Progenitor cell of endocrine pancreas (in vitro differentiated cells): ENCODE results near the gene BCL2L12. TPM values are rescaled to one million over a fixed set of nuclear protein-coding genes. Genes with fewer than 3 reads are reported as not detected.
"Not testable (repeated sequence)": the region's sequence is repeated elsewhere in the genome, so short reads cannot be mapped to it uniquely, and the experiment has no call there.

Experiments
- DNase-seq: peaks from one replicate; pipeline ENCODE4 v3.0.0; 2021; ENCODE audit warnings: low spot score; ENCODE audit not compliant: unreplicated experiment
- H3K27ac Mint-ChIP-seq: 2 replicates; pipeline ENCODE4 v1.8.0; 2021; ENCODE audit warnings: mild to moderate bottlenecking, moderate library complexity, mixed read lengths
- H3K27me3 Mint-ChIP-seq: 2 replicates; pipeline ENCODE4 v1.8.0; 2021; ENCODE audit warnings: mixed read lengths
- H3K36me3 Mint-ChIP-seq: 2 replicates; pipeline ENCODE4 v1.8.0; 2022; ENCODE audit warnings: mixed read lengths; ENCODE audit not compliant: insufficient read depth
- H3K4me1 Mint-ChIP-seq: 2 replicates; pipeline ENCODE4 v1.8.0; 2021; ENCODE audit warnings: low read depth, mixed read lengths
- H3K4me3 Mint-ChIP-seq: 2 replicates; pipeline ENCODE4 v1.8.0; 2021; ENCODE audit warnings: low read depth, mild to moderate bottlenecking, moderate library complexity, mixed read lengths
- H3K9me3 Mint-ChIP-seq: 2 replicates; pipeline ENCODE4 v1.8.0; 2021; ENCODE audit warnings: low read depth, mixed read lengths
- CTCF ChIP-seq: fragments of 200-600 bp; sonication (generic); IDR thresholded peaks from one replicate; pipeline ENCODE4 v1.5.0; 2021; ENCODE audit warnings: antibody characterized with exemption, mild to moderate bottlenecking; ENCODE audit not compliant: unreplicated experiment
- total RNA-seq: library from RNA; stranded (reverse); gene quantifications from 2 replicates; pipeline ENCODE4 v1.2.1, GENCODE V29; 2021

The BCL2L12 gene
- total RNA-seq, 1 donor from 2014 or later = 59.0 TPM

DNA sequence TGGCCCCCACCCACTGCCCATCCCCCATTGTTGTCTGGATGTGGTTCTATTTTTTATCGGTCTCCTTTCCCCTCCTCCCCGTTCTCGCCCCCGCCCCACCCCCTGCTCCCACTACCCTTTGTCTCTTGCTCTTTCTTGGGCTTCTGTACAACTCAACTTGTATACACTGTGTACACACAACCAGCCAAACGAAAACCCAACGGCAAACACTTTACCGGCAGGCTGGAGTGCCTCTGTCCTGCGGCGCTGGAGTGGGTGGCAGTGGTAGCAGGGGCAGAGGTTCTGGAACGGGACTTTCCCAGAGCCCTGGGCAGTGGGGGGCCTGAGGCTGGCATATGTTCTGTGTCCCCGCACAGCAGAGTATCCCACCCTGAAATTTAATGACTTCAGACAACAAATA, 39.5 kb upstream of the BCL2L12 start:
- Mint-ChIP-seq H3K4me3 (no peak overlapping the region), H3K27ac (peak overlapping the region; percentile 95), H3K4me1 (peaks cover 6% of the 10 kb centered on the region), H3K36me3 (peaks cover 17% of the 10 kb centered on the region), H3K27me3 (no peaks in the 10 kb centered on the region), H3K9me3 (no peaks in the 10 kb centered on the region)
- TF ChIP-seq CTCF = no peak
- DNase-seq = no peak

DNA sequence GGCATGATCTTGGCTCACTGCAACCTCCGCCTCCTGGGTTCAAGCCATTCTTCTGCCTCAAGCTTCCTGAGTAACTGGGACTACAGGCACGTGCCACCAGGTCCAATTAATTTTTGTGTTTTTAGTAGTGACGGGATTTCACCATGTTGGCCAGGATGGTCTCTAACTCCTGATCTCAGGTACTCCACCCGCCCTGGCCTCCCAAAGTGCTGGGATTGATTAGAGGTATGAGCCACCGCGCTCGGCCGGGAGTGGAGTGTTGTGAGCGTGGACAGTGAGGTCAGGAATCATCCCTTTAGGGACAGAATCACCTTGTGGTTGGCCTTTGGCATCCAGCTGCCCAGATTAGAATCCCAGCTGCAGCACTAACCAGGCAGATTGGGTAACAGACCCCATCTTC, 36.1 kb upstream of the BCL2L12 start:
- Mint-ChIP-seq H3K4me1 (peaks cover 6% of the 10 kb centered on the region), H3K36me3 (peaks cover 11% of the 10 kb centered on the region), H3K27me3 (no peaks in the 10 kb centered on the region), H3K9me3 (no peaks in the 10 kb centered on the region), H3K27ac (no peak overlapping the region), H3K4me3 (no peak overlapping the region)
- no peak for DNase-seq
- no peak for TF ChIP-seq CTCF

DNA sequence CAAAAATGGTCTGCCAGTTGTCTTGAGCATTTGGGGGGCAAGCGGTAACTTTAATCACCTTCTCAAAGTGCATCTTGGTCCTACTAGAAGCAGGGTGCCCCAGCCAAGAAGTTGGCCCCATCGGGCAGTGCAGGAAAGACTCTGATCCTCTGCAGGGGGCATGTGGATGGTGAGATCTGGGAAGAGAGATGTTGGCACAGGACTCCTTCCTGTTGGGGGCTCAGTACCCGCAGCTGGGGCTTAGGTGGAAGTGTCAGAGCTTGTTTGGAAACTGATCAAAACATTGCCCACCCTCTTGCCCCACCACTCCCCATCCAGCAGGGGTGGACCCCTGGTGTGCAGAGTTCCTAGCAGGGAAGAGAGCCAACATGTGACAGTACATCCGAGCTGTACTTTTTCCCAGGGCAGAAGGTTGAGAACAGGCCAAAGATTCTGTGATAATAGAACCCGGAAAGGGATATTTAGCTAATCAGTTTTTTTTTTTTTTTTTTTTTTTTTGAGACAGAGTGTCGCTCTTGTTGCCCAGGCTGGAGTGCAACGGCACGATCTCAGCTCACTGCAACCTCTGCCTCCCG, 34.6 kb upstream of the BCL2L12 start:
- H3K4me3 Mint-ChIP-seq = no peak overlapping the region
- DNase-seq = no peak
- peak overlapping the region; percentile 25 for H3K27ac Mint-ChIP-seq
- H3K27me3 Mint-ChIP-seq = peaks cover 8% of the 10 kb centered on the region
- H3K9me3 Mint-ChIP-seq = no peaks in the 10 kb centered on the region
- no peak for TF ChIP-seq CTCF
- H3K4me1 Mint-ChIP-seq = peaks cover 5% of the 10 kb centered on the region
- peaks cover 9% of the 10 kb centered on the region for H3K36me3 Mint-ChIP-seq

DNA sequence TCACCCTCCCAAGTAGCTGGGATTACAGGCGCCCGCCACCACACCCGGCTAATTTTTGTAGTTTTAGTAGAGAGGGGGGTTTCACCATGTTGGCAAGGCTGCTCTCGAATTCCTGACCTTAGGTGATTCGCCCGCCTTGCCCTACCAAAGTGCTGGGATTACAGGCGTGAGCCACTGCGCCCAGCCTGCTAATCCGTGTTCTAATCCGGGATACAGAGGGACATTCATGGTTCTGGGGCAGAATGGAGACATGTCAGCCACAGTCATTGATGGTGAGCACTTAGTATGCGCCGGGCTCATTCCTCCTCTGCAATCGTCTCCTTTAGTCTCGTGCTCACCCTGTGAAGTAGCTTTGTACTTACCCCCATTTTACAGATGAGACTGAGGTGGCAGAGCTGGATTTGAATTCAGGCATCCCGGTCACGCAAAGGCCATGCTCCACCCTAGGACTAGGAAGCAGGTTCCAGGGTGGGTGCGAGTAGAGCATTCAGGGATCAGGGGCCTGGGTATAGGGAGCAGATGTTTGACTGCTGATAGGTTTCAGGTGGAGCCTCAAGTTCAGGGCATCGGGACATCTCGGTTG, 34.0 kb upstream of the BCL2L12 start:
- Mint-ChIP-seq H3K4me1 (peaks cover 3% of the 10 kb centered on the region), H3K9me3 (no peaks in the 10 kb centered on the region), H3K27ac (peak overlapping the region; percentile 73), H3K27me3 (peaks cover 12% of the 10 kb centered on the region), H3K4me3 (no peak overlapping the region), H3K36me3 (peaks cover 7% of the 10 kb centered on the region)
- TF ChIP-seq CTCF = no peak
- no peak for DNase-seq

DNA sequence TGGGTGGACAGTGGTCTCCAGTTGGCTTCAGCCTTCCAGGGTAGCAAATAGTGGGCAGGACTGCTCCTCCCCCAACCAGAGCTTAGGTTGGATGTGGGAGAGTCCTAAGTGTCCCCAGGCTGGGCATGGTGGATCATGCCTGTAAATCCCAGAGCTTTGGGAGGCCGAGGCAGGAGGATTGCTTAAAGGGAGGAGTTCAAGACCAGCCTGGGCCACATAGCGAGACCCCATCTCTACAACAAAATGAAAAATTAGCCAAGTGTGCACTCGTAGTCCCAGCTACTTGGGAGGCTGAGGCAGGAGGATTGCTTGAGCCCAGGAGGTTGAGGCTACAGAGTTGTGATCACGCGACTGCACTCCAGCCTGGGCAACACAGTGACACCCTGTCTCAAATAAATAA, 33.2 kb upstream of the BCL2L12 start:
- DNase-seq = no peak
- Mint-ChIP-seq H3K4me3 (no peak overlapping the region), H3K9me3 (no peaks in the 10 kb centered on the region), H3K27ac (no peak overlapping the region), H3K27me3 (peaks cover 15% of the 10 kb centered on the region), H3K36me3 (peaks cover 5% of the 10 kb centered on the region), H3K4me1 (peaks cover 3% of the 10 kb centered on the region)
- no peak for TF ChIP-seq CTCF

DNA sequence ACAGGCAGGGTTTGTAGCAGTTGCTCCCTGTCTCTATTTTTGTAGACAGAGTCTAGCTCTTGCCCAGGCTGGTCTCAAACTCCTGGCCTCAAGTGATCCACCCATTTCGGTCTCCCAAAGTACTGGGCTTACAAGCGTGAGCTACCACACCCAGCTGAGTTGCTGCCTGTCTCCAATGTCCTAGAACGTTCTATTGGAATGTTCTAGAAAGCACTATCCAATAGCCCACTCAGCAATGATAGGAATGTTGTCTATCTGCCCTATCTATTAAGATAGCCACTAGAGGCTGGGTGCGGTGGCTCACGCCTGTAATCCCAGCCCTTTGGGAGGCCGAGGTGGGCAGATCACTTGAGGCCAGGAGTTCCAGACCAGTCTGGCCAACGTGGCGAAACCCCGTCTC, 32.5 kb upstream of the BCL2L12 start:
- not testable (repeated sequence) for H3K9me3 Mint-ChIP-seq, H3K4me3 Mint-ChIP-seq, H3K36me3 Mint-ChIP-seq, DNase-seq, H3K4me1 Mint-ChIP-seq
- H3K27me3 Mint-ChIP-seq = peaks cover 19% of the 10 kb centered on the region
- H3K27ac Mint-ChIP-seq = peak overlapping the region; percentile 33
